HG03457 (cell line): ENCODE data around the gene PTPRU.

ENCODE experiments used
- ATAC-seq: cut with Tn5 transposase; IDR thresholded peaks from one replicate; pipeline ENCODE4 v1.9.1; 2021; ENCODE audit warnings: moderate number of reproducible peaks; ENCODE audit not compliant: unreplicated experiment

Gene PTPRU

GRCh38 chr1:29360768-29361167 is 124.4 kb downstream of the PTPRU start:
- ATAC-seq = no peak

GRCh38 chr1:29361686-29362085 is 125.4 kb downstream of the PTPRU start:
- no peak for ATAC-seq

DNA sequence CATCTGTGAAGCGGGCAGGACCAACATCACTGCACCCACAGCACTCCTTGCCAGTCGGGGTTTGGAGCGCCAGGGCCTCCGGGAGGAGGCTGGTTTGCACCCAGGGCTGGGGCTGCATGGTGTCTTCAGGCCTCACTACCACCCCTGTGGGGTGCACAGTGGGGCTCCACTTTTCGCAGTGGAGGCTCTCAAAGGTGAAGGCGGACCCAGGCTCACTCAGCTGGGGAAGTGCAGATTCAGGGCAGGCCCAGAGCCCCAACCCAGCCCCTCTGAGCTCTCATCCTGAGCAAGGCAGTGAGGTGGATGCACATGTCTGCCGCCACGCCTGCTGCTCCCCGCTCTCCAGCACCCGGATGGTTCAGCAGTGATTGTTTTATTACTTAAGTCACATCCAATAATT is 125.8 kb downstream of the PTPRU start:
- ATAC-seq = no peak

- no peak for ATAC-seq
Observed at GRCh38 chr1:29362764-29363163, 126.4 kb downstream of the PTPRU start.

DNA sequence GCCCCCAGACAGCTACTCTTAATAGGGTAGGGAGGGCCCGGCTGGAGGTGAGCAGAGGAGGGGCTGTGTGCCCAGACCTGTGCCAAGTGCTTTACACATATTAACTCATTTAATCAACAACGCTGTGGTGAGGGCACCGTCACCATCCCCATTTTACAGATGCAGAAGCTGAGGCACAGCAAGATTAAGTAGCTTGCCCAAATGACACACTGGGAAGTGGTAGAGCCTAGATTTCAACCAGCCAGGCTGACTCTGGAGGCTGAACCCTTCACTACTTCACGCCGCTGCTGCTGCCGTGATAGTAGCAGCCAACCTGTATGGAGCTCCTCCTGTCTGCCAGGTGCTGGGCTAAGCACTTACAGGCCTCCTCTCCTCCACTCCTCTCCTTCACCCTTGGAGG is 127.2 kb downstream of the PTPRU start:
- ATAC-seq = no peak

DNA sequence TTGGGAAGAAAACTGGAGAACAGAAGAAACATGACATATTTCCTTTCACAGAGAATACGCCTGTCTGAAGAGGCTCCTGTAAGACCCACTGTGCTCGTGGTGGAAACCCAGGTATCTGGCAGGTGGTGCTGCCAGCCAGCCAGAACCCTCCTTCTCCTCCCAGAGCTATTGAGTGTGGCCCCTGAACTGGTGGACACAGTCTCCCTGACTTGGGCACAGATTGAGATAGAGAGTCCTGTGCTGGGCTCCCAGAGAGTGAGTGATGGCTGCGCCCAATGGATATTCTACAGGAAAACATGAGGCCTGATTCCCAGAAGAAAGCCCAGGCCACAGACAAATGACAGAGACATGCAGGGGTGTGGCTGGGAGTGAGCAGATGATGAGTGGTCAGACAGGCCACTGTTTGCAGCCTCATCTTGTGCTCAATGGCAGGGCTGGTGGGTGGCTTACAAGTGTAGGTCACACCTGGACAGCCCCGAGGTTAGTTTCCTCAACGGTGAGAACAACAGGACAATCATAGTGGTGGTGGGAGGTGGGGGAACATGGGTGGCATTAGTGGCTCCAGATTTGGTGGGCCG is 127.9 kb downstream of the PTPRU start:
- ATAC-seq = no peak

GRCh38 chr1:29365906-29366670 is 129.8 kb downstream of the PTPRU start:
- ATAC-seq = no peak

DNA sequence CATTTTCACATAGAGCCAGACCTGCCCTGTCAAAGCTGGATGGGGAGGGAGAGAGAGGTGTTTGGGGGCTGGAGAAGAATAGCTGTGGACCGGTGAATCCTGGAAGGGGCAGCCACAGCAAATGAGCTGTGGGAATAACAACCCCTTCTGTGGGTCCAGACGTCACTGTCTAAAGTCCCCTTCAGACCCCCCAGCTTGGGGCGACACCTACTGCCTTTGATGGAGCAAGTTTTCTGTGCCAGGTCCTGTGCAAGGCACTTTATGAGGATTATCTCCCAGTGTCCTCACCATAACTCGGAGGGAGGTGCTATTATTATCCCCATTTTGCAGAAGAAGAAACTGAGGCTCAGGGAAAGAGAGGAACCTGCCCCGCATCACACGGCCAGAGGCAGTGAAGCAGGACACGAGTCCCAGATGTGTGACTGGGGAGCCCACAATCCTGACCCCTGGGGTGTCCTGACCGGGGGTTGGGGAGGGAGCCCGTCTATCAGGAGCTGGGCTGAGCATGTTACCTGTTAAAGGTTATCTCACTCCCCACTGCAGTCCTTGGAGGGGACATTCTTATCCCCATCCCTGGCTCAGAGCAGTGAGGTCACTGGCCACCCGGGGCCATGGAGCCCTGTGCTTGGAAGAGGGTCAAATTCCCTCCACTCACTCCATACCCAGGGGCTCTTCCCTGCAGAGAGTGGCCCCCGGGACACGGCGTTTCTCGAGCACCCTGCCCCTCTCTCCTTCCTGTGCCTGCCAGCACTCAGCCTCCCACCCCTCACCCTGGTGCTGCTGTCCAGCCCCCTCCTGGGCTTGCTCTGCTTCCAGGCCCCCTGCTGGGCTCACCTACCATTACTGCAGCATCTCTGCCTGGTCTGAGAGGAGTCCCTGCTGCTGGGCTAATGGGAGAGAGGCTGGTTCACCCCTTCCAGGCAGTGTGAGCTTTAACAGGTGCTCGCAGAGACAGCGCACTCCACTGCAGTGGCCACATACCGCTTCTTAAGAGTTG is 132.9 kb downstream of the PTPRU start:
- no peak for ATAC-seq

DNA sequence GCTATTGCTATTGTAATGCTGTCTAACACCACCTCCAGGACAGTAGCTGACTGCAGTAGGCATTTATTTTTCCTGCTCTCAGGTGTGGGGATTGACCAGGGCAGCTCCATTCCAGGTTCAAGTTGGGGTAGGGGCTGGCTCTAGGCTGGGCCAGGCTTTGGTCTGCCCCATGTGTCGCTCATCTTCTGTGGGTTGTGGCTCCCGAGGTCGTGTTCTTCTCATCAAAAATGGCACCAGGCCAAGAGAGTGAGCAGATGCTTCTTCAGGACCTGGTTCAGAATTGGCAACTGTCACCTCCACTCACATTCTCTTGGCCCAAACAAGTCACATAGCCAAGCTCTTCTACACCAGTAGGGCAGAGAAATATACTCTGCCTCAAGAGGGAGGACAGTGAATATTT is 133.7 kb downstream of the PTPRU start:
- no peak for ATAC-seq

DNA sequence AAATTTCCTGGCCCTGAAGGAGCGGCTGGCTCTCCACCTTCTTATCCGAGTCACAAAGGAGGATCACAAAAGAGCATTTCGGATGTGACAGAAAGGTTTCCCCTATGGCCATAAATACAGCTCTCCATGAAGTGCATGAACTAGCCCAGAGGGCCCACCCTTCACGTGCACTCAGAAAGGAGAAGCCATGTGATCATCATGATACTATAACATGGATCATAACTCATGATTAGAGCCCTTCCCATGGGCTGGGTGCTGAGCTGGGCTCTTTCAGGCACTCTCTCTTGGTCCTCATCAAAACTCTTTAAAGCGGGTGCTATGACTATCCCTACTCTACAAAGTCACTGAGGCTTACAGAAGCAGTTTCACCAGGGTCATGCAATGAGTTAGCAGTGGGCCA is 135.0 kb downstream of the PTPRU start:
- no peak for ATAC-seq

GRCh38 chr1:29372108-29372507 is 135.8 kb downstream of the PTPRU start:
- ATAC-seq = no peak
